ENCODE measurements around the gene CNTLN.
"Not testable (repeated sequence)": the region's sequence is repeated elsewhere in the genome, so short reads cannot be mapped to it uniquely, and the experiment has no call there.

The CNTLN gene

DNA sequence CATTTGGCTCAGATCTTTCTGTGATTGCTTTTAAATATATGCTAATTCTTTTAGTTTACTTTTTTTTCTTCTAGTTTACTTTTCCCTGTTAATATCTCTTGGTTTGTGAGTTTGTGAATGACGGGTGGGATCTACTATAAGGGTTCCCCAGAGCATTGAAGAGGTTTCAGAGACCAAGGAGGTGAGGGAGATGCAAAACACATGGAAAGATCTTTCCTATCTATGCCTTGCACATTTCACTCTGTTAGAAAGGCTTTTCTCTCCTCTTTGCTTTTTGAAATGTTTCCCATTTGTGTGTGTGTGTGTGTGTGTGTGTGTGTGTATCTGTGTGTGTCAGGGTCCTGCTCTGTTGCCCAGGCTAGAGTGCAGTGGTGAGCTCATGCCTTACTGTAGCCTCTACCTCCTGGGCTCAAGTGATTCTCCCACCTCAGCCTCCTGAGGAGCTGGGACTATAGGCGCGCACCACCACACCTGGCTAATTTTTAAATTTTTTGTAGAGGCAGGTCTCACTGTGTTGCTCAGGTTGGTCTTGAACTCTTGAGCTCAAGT is 50.7 kb downstream of the CNTLN start:
- no peak for DNase-seq (ENCODE audit: low read depth in 1 of 2, low spot score in 1 of 2)

DNA sequence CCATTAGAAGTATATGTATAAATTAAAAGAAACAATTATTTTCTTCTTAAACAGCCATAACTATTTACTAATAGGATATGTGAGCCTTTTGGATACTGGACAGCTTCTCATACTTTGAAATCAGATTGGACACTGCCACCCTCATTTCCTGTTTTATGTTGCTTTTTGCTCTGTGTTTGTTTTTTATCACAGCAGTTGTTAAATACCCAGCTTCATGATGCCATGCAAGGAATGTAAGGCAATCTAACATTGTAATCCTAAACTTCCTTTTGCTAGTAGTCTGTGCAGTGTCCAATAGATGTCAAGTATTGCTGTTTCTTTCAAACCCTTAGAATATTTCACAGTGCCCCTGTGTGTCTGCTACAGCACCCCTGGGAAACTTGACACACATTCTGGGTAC is 56.2 kb downstream of the CNTLN start:
- DNase-seq (ENCODE audit: low read depth in 1 of 2, low spot score in 1 of 2): no peak

DNA sequence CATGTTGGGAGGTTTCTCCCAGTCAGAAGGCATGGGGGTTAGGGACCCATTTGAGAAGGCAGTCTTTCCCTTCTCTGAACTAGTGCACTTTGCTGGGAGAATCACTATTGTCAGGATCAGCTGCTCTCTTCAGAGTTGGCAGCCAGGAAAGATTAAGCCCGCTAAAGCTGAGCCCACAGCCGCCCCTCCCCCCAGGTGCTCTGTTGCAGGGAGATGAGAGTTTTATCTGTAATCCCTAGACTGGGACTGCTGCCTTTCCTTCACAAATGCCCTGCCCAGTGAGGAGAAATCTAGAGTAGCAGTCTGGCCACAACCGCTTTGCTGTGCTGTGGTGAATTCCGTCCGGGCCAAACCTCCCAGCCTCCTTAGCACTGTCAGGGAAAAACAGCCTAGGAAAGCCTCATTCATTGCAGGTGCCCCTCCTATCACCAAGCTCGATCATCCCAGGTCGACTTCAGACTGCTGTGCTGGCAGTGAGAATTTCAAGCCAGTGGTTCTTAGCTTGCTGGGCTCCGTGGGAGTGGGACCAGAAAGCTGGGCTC is 69.8 kb downstream of the CNTLN start:
- DNase-seq (ENCODE audit: low read depth in 1 of 2, low spot score in 1 of 2): no peak

DNA sequence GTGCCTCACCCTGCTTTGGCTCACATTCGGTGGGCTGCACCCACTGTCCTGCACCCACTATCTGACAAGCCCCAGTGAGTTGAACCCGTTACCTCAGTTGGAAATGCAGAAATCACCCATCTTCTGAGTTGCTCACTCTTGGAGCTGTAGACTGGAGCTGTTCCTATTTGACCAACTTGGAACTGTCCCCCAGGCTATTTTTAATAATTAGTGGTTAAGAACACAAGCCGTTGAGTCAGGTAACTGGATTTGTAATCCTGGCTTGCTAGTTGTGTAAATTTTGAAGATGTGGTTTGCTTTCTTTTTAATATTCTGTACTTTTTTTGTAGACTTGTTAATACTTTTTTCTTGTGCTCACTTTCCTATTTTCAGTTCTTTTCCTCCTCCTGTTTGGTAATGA is 81.2 kb downstream of the CNTLN start:
- DNase-seq (ENCODE audit: low read depth in 1 of 2, low spot score in 1 of 2): no peak

DNA sequence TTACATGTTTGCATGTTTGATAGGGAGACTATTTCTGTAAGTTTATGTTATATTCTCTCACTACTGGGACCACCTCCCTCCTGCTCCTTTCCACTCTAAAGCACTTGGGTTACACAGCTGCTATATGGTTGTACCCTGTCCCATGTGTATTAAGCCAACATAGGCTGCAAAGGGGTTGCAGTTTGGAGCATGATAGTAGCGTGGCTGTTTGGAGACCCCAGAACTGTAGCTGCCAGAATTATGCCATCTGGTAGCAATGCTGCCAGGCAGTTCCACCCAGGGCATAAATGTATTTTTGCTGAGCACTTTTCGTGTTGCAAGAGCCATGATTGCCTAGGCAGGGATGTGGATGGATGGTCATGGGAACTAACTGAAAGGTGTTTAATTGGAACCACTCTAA is 81.8 kb downstream of the CNTLN start:
- no peak for DNase-seq (ENCODE audit: low read depth in 1 of 2, low spot score in 1 of 2)

DNA sequence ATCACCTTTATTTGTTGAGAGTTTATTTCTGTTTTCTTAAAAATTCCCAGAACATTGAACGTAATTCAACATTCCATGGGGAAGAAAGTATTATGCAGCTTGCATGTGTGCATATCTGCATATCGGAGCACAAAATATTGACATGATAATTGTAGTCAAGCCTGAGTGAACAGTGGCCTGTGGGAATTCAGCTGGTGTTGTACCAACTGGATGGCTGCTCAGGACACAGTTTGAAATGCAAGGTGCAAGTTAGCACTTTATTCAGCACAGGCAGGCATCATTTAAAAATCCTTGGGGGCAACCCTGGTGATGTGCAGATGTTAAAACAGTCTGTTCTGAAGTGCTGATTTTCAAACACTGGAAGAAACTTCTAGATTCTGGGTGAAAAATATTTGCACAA is 82.4 kb downstream of the CNTLN start:
- DNase-seq (ENCODE audit: low read depth in 1 of 2, low spot score in 1 of 2): no peak

GRCh38 chr9:17219261-17219660 is 84.4 kb downstream of the CNTLN start:
- DNase-seq (ENCODE audit: low read depth in 1 of 2, low spot score in 1 of 2): no peak

DNA sequence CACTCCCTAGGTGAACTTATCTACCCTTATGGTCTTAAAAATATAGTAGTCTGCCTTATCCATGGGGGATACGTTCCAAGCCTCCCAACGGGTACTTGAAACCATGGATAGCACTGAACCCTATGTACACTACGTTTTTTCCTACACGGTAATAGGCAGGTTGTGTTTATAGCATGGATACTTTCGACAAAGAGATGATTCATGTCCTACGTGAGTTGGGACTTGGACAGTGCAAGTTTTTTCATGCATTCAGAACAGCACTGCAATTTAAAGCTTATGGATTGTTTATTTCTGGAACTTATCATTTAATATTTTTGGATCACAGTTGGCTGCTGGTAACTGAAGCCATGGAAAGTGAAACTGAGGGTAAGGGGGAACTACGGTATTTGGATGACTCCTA is 88.1 kb downstream of the CNTLN start:
- DNase-seq (ENCODE audit: low read depth in 1 of 2, low spot score in 1 of 2): no peak

- no peak for DNase-seq (ENCODE audit: low read depth in 1 of 2, low spot score in 1 of 2)
Observed at GRCh38 chr9:17225407-17225806, 90.6 kb downstream of the CNTLN start.

DNA sequence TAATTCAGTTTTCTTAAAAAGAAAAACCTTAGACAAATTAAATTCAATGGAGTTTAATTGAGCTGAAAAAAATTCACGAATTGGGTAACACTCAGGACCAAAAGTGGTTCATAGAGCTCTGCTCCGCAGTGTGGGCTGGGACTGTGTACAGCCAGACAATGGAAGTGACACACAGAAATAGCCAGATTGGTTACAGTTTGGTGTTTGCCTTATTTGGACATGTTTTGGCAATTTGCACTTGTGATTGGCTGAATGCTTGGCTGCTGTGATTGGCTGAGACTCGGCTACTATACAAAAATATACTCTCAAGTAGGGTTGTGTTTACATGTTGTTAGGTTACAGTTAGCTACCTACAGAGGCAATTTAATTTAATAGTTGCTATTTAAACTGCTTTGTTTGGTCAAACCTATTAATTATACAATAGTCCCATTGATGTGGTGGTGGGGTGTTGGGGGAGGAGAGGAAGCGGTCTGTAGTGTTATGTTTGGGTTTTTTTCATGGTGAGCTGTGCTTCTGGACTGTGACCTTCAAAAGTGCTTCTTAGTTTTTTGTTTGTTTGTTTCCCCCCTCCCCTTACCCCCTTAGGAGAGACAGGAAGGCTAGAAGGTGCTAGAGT is 95.2 kb downstream of the CNTLN start:
- no peak for DNase-seq (ENCODE audit: low read depth in 1 of 2, low spot score in 1 of 2)

- no peak for DNase-seq (ENCODE audit: low read depth in 1 of 2, low spot score in 1 of 2)
Observed at GRCh38 chr9:17230646-17231045, 95.8 kb downstream of the CNTLN start.

- no peak for DNase-seq (ENCODE audit: low read depth in 1 of 2, low spot score in 1 of 2)
Observed at GRCh38 chr9:17236147-17236546, 101.3 kb downstream of the CNTLN start.

GRCh38 chr9:17246770-17247169 is 111.9 kb downstream of the CNTLN start:
- no peak for DNase-seq (ENCODE audit: low read depth in 1 of 2, low spot score in 1 of 2)

DNA sequence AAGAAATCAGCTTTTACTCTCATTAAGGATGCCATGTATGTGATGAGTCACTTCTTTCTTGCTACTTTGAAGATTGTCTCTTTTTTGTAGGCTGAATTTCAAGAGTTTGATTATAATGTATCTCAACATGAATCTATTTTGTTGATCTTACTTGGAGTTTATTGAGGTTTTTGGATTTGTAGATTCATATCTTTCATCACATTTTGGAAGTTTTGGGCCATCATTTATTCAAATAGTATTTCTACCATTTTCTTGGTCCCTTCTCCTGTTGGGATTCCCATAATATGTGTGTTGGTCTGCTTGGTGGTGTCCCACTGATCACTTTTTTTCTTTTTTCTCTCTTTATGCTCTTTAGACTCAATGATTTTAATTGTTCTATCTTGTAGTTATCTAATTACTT is 116.3 kb downstream of the CNTLN start:
- no peak for DNase-seq (ENCODE audit: low read depth in 1 of 2, low spot score in 1 of 2)

GRCh38 chr9:17268531-17269188 is 133.8 kb downstream of the CNTLN start:
- not testable (repeated sequence) for DNase-seq (ENCODE audit: low read depth in 1 of 2, low spot score in 1 of 2)

GRCh38 chr9:17269799-17270198 is 135.0 kb downstream of the CNTLN start:
- no peak for DNase-seq (ENCODE audit: low read depth in 1 of 2, low spot score in 1 of 2)

GRCh38 chr9:17272536-17272935 is 137.7 kb downstream of the CNTLN start:
- DNase-seq (ENCODE audit: low read depth in 1 of 2, low spot score in 1 of 2): no peak

DNA sequence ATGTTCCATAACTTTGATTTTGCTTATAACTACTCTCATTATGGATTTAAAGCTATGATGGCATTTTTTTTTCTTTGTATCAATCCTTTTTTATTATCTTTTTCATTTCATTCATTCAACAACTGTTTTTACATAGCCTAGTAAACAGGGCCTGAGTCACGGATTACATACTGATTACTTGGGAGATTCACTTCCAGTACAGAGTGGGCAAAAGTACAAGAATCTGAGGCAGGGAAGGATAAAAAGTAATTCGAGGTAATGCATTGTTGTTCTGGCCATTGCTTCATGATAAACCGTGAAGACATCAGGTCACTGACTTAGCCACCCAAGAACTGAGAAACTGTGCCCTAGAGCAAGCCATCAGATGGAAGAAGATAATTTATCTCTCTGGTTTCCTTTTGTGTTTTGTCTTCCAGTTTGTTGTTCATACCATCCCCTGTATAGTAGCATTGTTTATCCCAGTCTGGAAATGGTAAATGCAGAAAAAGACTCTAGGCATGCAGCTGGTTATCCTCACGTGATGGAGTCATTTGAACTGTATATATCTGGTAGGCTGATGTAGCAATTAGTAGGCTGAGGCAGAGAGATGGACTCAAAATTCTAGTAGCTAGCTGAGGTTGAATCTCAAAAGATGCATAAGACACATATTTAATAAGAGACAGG is 145.6 kb downstream of the CNTLN start:
- no peak for DNase-seq (ENCODE audit: low read depth in 1 of 2, low spot score in 1 of 2)

DNA sequence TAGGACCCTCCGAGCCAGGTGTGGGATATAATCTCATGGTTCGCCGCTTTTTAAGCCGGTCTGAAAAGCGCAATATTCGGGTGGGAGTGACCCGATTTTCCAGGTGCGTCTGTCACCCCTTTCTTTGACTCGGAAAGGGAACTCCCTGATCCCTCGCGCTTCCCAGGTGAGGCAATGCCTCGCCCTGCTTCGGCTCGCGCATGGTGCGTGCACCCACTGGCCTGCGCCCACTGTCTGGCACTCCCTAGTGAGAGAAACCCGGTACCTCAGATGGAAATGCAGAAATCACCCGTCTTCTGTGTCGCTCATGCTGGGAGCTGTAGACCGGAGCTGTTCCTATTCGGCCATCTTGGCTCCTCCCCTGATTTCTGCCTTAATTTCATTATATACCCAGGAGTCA is 155.8 kb downstream of the CNTLN start:
- DNase-seq (ENCODE audit: low read depth in 1 of 2, low spot score in 1 of 2): not testable (repeated sequence)

DNA sequence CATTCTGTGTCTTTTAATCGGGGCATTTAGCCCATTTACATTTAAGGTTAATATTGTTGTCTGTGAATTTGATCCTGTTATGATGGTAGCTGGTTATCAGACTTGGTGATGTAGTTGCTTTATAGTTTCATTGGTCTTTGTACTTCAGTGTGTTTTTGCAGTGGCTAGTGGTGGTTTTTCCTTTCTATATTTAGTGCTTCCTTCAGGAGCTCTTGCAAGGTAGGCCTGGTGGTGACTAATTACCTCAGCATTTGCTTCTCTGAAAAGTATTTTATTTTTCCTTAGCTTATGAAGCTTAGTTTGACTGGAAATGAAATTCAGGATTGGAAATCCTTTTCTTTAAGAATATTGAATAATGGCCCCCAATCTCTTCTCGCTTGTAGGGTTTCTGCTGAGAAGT is 156.9 kb downstream of the CNTLN start:
- DNase-seq (ENCODE audit: low read depth in 1 of 2, low spot score in 1 of 2): no peak

DNA sequence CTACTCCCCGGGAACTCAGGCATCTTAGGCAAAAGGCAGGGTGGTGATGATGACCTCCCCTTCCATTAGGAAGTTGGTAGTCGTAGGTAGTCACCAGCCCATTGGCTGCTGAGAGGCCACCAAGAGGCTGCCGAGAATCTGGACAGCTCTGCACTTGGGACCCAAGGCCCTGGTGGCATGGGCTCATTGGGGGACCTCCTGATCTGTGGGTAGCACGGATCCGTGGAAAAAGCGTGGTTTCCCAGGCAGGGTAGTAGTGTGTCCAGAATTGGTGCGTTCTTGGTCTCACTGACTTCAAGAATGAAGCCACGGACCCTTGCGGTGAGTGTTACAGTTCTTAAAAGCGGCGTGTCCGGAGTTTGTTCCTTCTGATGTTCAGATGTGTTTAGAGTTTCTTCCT is 158.8 kb downstream of the CNTLN start:
- DNase-seq (ENCODE audit: low read depth in 1 of 2, low spot score in 1 of 2): no peak
